A673 (cell line): Measurements from ENCODE around the gene COX6B2. TPM values are rescaled to one million over a fixed set of nuclear protein-coding genes. Genes with fewer than 3 reads are reported as not detected.

Source experiments
- BruUV-seq: library from RNA; stranded (reverse); fragments of 400-500 nt; replicated peaks from 2 replicates; lab custom pipeline; 2021; lab: Mats Ljungman, UMichigan
- CTCF ChIA-PET: fragments of 300-600 bp; sonication (Branson Sonifier 250); formaldehyde crosslinking; loops from one replicate; lab custom pipeline; 2022; ENCODE audit warnings: antibody characterized with exemption; lab: Charles Lee
- POLR2A ChIA-PET: fragments of 300-600 bp; sonication (Branson Sonifier 250); formaldehyde crosslinking; loops from one replicate; lab custom pipeline; 2022; ENCODE audit warnings: antibody characterized with exemption; ENCODE audit not compliant: low non-redundant PET; lab: Charles Lee
- DNase-seq: peaks from one replicate; pipeline ENCODE4 v3.0.0-alpha.2; 2015; ENCODE audit warnings: low spot score
- H3K27ac ChIP-seq: fragments of 200-600 bp; sonication (generic); 2 replicates; pipeline ENCODE4 v1.5.1; 2016; ENCODE audit warnings: mixed run types, low read depth, mild to moderate bottlenecking, mixed read lengths, antibody characterized with exemption, low read length; ENCODE audit not compliant: poor library complexity, severe bottlenecking
- H3K27me3 ChIP-seq: fragments of 200-600 bp; sonication (generic); replicated peaks from 2 replicates; pipeline ENCODE4 v1.6.1; 2017; ENCODE audit warnings: mixed run types, low read depth, mild to moderate bottlenecking, mixed read lengths, antibody characterized with exemption, low read length; ENCODE audit not compliant: insufficient read depth, poor library complexity
- H3K36me3 ChIP-seq: fragments of 200-600 bp; sonication (generic); 2 replicates; pipeline ENCODE4 v1.6.1; 2016; ENCODE audit warnings: mixed run types, mild to moderate bottlenecking, mixed read lengths, antibody characterized with exemption, low read length; ENCODE audit not compliant: insufficient read depth, poor library complexity, severe bottlenecking
- H3K4me1 ChIP-seq: fragments of 200-600 bp; sonication (generic); 2 replicates; pipeline ENCODE4 v1.6.1; 2017; ENCODE audit warnings: mixed run types, mild to moderate bottlenecking, mixed read lengths, antibody characterized with exemption, low read length; ENCODE audit not compliant: insufficient read depth, poor library complexity, severe bottlenecking
- H3K4me3 ChIP-seq: fragments of 200-600 bp; sonication (generic); 2 replicates; pipeline ENCODE4 v1.5.1; 2016; ENCODE audit warnings: low read depth, mixed run types, mild to moderate bottlenecking, mixed read lengths, low read length; ENCODE audit not compliant: poor library complexity, severe bottlenecking
- H3K9me3 ChIP-seq: fragments of 200-600 bp; sonication (generic); 2 replicates; pipeline ENCODE4 v1.6.1; 2016; ENCODE audit warnings: mixed run types, low read depth, mild to moderate bottlenecking, mixed read lengths, antibody characterized with exemption, low read length; ENCODE audit not compliant: poor library complexity, severe bottlenecking
- CTCF ChIP-seq: fragments of 300-800, 200-600 bp; sonication (generic); conservative IDR thresholded peaks from 2 replicates; pipeline ENCODE4 v1.5.1; 2017; ENCODE audit warnings: low read depth, mild to moderate bottlenecking, antibody characterized with exemption, low read length, moderate library complexity, mixed read lengths
- EZH2 ChIP-seq: fragments of 200-600 bp; sonication (generic); IDR thresholded peaks from 2 replicates; pipeline ENCODE4 v1.6.1; 2017; ENCODE audit warnings: borderline replicate concordance, low read depth, mild to moderate bottlenecking, mixed read lengths, antibody characterized with exemption, low read length; ENCODE audit not compliant: poor library complexity, severe bottlenecking
- intact Hi-C: fragments of 100-400 bp; cut with micrococcal nuclease; formaldehyde crosslinking; loops from one replicate; pipeline ENCODE4 v1.10.0; 2022; ENCODE audit not compliant: unreplicated experiment
- total RNA-seq: library from RNA; stranded (reverse); gene quantifications from 2 replicates; pipeline ENCODE4 v1.2.3, GENCODE V29; 2021

The COX6B2 gene
- total RNA-seq, 1 experiment from 2014 or later, result not detected

- H3K4me1 ChIP-seq, result no peaks in the 10 kb centered on the region
- POLR2A ChIA-PET, result interaction anchor here (0.6 kb wide), 1 partner anchor 18 kb away, joined by 4 read pairs; the partner anchor contains the start of gene KMT5C
- CTCF ChIA-PET, result no interaction called here
- TF ChIP-seq EZH2 (no peak), CTCF (no peak)
- intact Hi-C loops, result no loop called here
- no TSS peak for BruUV-seq
- H3K27me3 ChIP-seq, result no peaks in the 10 kb centered on the region
- no peak overlapping the region for H3K4me3 ChIP-seq
- no peak for DNase-seq
- no peak overlapping the region for H3K27ac ChIP-seq
- H3K36me3 ChIP-seq, result no peaks in the 10 kb centered on the region
- H3K9me3 ChIP-seq, result no peaks in the 10 kb centered on the region
Measured at GRCh38 chr19:55321466-55322137, 32.9 kb downstream of the COX6B2 start.

- BruUV-seq, result no TSS peak
- ChIA-PET CTCF (no interaction called here), POLR2A (interaction anchor here (0.6 kb wide), 1 partner anchor 18 kb away, joined by 4 read pairs; the partner anchor contains the start of gene KMT5C)
Measured at GRCh38 chr19:55320844-55321419, 33.6 kb downstream of the COX6B2 start.

GRCh38 chr19:55319785-55320184 is 34.7 kb downstream of the COX6B2 start:
- no peaks in the 10 kb centered on the region for H3K9me3 ChIP-seq
- H3K27me3 ChIP-seq, result no peaks in the 10 kb centered on the region
- CTCF ChIA-PET, result no interaction called here
- no peak overlapping the region for H3K27ac ChIP-seq
- H3K36me3 ChIP-seq, result no peaks in the 10 kb centered on the region
- POLR2A ChIA-PET, result no interaction called here
- DNase-seq, result peak; percentile 53
- intact Hi-C loops, result no loop called here
- no peaks in the 10 kb centered on the region for H3K4me1 ChIP-seq
- no TSS peak for BruUV-seq
- no peak overlapping the region for H3K4me3 ChIP-seq
- TF ChIP-seq CTCF, result no peak
- no peak for TF ChIP-seq EZH2

More at GRCh38 chr19:55320844-55321419, 33.6 kb downstream of the COX6B2 start:
- H3K4me3 ChIP-seq, result no peak overlapping the region
- no peak for DNase-seq
- no peaks in the 10 kb centered on the region for H3K27me3 ChIP-seq
- no peaks in the 10 kb centered on the region for H3K36me3 ChIP-seq
- H3K27ac ChIP-seq, result no peak overlapping the region
- no peaks in the 10 kb centered on the region for H3K9me3 ChIP-seq
- intact Hi-C loops, result no loop called here
- no peaks in the 10 kb centered on the region for H3K4me1 ChIP-seq
- no peak for TF ChIP-seq CTCF
- no peak for TF ChIP-seq EZH2
